GM10248 (cell line): ENCODE data around the gene IRF2.

Experiments used
- CTCF ChIA-PET: fragments of 300-600 bp; sonication (Branson Sonifier 250); formaldehyde crosslinking; extraction: SDS; loops from one replicate; lab custom pipeline; 2021; ENCODE audit warnings: antibody characterized with exemption; lab: Yijun Ruan, JAX
- POLR2A ChIA-PET: fragments of 350-650 bp; sonication (Branson Sonifier 250); formaldehyde crosslinking; extraction: SDS; loops from one replicate; lab custom pipeline; 2020; ENCODE audit warnings: antibody characterized with exemption; lab: Yijun Ruan, JAX
- DNase-seq: peaks from one replicate; pipeline ENCODE4 v3.0.0; 2012; ENCODE audit errors: extremely low spot score
- TF ChIP-seq, protein P1 (sequence below): IDR thresholded peaks from 2 replicates; pipeline ENCODE4 v1.5.1; 2012; ENCODE audit warnings: mild to moderate bottlenecking, low read depth; ENCODE audit errors: extremely low read depth, missing control alignments, control extremely low read depth

Gene IRF2

DNA sequence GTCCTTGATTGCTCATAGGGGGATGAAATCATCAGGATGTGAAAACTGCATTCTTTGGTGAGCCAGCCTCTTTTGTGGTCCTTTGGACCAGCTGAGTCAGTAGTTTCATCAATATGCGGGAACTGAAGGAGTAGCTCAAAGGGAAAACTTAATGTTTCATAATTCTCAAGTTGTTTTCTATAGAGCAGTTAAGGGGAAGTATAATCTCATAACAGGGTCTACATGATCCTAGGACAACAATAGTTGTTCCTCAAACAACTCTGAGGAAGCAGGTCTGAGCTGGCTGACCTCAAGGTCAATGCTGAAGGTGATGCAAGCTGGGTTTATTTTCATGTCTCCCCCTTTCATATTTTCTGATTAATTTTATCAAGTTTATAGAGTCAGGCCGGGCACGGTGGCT, 36.1 kb upstream of the IRF2 start:
- no peak for DNase-seq
- TF ChIP-seq, protein P1, sequence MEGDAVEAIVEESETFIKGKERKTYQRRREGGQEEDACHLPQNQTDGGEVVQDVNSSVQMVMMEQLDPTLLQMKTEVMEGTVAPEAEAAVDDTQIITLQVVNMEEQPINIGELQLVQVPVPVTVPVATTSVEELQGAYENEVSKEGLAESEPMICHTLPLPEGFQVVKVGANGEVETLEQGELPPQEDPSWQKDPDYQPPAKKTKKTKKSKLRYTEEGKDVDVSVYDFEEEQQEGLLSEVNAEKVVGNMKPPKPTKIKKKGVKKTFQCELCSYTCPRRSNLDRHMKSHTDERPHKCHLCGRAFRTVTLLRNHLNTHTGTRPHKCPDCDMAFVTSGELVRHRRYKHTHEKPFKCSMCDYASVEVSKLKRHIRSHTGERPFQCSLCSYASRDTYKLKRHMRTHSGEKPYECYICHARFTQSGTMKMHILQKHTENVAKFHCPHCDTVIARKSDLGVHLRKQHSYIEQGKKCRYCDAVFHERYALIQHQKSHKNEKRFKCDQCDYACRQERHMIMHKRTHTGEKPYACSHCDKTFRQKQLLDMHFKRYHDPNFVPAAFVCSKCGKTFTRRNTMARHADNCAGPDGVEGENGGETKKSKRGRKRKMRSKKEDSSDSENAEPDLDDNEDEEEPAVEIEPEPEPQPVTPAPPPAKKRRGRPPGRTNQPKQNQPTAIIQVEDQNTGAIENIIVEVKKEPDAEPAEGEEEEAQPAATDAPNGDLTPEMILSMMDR, result no peak
- POLR2A ChIA-PET, result no interaction called here
- CTCF ChIA-PET, result interaction anchor here (1.3 kb wide), 1 partner anchor 246 kb away, joined by 4 read pairs; no protein-coding TSS in a partner anchor

DNA sequence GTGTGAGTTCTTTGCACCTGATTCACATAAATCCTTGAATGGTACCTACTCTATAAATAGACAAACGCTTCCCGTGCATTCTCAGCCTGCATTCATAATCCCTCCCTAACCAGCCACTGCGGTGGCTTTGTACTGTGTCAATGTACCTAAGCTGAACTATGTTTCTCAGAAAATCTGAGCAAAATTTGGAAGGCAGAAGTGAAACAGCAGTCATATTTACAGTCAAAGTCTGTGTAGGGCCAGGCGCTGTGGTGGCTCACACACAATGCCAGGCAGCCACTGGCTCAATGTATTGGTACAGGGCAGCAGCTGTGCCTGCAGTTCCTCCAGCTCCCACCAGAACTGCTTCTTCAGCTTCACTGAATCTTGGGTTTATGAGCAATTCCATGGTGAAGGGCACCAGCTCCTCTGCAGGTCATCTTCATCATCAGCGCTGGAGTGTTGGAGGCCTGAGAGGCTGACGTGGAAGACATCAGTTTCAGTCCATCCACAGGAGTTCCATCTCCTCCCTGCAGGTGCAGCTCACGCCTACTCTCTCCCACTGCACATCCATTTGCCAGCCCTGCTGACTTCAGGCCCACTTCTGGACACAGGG, 32.3 kb upstream of the IRF2 start:
- peak; percentile 73 for DNase-seq
- ChIA-PET CTCF (interaction anchor here (0.8 to 6.5 kb wide), 15 partner anchors 8 to 243 kb away, joined by 3 to 40 read pairs (median 3); partner anchors contain the start of gene IRF2), POLR2A (interaction anchor here (0.5 to 0.6 kb wide), 2 partner anchors 69 to 143 kb away, joined by 5 to 7 read pairs; partner anchors contain the start of genes CASP3 and PRIMPOL)
- TF ChIP-seq, protein P1, result no peak

DNA sequence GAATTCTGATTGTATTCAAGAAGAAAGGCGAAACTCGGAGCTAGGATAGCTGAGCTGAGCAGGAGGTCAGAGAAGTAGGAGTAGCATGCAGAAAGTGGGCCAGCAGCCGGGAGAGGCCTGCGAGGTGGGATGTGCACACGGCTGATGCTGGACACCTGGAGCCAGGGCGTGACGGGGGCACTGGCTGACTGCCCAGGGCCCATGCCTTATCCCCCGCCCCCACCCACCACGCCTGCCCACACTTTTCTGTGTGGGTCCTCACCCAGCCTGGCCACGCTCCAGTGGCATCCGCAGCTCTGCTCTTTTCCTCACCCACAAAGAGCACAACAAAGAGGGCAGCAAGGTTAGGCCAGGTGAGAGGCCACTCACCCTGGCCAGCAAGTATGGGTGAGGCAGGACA, 30.0 kb upstream of the IRF2 start:
- TF ChIP-seq, protein P1, result no peak
- CTCF ChIA-PET, result interaction anchor here (0.7 to 6.5 kb wide), 4 partner anchors 10 to 122 kb away, joined by 3 to 40 read pairs (median 11); no protein-coding TSS in a partner anchor
- POLR2A ChIA-PET, result no interaction called here
- no peak for DNase-seq

DNA sequence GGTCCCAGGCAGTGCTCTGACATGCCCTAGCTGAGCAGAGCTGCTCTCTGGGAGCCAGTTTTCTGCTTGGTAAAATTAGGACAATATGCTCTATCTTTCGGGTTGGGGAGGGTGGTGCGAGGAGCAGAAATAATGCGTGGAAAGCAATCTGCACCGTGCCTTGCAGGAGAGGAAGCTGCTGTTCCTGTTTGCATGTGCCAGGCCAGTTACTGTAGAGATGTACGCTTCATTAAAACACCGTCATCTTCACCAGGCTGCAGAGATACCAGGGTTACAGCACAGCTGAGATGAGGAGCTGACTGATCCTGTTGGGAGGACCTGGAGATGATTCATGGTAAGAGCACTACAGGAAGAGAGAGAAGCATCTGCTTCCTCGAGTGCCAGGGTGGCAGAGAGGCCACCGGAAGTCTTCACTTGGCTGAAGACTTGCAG, 29.5 kb upstream of the IRF2 start:
- TF ChIP-seq, protein P1, result no peak
- ChIA-PET POLR2A (interaction anchor here (0.7 kb wide), 1 partner anchor 88 kb away, joined by 3 read pairs; no protein-coding TSS in a partner anchor), CTCF (interaction anchor here (0.7 to 6.5 kb wide), 4 partner anchors 11 to 121 kb away, joined by 3 to 40 read pairs (median 11); no protein-coding TSS in a partner anchor)
- DNase-seq, result no peak

DNA sequence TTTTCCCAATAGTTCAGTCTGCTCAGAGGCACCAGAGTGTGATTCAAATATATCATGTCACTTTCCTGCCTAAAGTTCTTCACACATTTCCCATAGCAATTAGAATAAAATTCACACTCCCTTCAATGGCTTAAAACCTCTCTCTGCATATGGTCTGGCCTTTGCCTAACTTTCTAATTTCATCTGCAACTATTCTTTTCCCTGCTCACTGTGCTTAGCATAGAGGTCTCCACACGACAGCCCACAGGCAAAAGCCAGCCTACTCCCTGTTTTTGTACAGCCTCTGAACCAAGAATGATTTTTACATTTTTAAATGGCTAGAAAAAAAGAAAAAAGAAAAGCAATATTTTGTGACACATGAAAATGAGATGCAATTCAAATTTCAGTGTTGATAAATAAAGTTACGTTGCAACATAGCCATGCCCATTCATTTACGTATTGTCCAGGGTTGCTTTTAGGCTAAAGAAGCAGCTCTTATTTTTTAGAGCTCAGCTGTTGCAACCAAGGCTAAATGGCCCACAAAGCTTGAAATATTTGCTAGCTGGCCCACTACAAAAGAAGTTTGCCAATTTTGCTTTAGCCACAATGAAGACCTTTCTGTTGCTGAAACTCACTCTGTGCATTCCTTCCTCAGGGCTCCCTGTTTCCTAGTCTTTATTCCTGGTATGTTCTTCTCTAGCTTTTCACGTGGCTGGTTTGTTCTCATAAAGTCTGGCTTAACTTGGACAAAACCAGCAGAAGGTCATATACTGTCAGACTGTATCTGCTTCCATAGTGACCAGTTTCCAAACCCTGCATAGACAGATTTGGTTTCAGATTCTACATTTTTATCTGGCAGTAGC, 26.6 kb upstream of the IRF2 start:
- POLR2A ChIA-PET, result no interaction called here
- no peak for DNase-seq
- CTCF ChIA-PET, result interaction anchor here (0.8 to 6.5 kb wide), 6 partner anchors 9 to 36 kb away, joined by 3 to 40 read pairs (median 6); no protein-coding TSS in a partner anchor
- TF ChIP-seq, protein P1, result no peak

DNA sequence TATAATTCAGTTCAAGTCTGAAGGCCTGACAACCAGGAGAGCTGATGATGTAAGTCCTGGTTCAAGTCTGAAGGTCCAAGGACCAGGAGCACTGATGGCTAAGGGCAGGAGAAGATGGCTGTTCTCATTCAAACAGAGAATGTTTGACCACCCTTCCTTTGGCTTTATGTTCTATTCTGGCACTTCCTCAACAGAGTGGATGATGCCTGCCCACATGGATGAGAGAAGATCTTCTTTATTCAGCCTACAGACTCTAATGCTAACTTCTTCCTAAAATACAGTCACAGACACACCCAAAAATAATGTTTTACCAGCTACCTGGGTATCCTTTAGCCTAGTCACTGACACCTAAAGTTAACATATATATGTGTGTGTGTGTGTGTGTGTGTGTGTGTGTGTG, 25.6 kb upstream of the IRF2 start:
- CTCF ChIA-PET, result interaction anchor here (1.2 to 1.9 kb wide), 3 partner anchors 10 to 14 kb away, joined by 3 to 8 read pairs (median 4); no protein-coding TSS in a partner anchor
- DNase-seq, result no peak
- TF ChIP-seq, protein P1, result no peak
- POLR2A ChIA-PET, result no interaction called here
